ENCODE results near the gene MEX3A. TPM values are rescaled to one million over a fixed set of nuclear protein-coding genes. Genes with fewer than 3 reads are reported as not detected.

MEX3A gene
- total RNA-seq, 2 experiments from 2014 or later, result 0.09 to 0.11 TPM

DNA sequence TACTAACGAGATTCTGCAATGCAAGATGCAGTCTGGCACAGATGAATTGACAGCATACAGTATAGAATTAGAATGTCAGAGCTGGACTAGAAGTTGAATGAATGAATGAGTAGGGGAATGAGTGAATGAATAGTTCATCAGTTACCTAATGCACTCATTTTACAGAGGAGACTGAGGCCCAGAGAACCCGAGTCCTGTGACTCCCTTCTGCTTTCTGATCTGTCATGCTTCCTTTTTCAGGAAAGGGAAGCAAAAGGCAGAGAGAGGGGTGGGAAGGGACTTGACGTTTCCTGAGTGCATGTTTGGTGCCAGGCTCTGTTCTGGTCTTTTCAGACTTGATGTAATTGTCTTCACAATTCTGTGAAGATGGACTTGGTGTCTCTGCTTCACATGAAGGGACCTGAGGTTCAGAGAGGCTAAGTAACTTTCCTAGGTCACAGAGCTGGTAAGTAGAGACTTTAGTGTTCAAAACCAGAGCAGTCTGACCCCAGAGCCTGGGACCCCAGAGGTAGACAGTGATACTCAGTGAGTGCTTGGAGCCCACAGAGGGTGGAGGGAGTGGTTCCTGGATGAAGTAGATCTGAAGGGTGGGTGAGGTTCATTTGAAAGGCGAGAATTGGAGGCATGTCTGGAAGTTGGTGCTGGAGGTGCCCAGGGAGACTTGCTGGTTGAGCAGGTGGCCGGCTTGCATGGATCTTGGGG, 8.0 kb upstream of the MEX3A start:
- POLR2A ChIA-PET, result interaction anchor here (1.0 kb wide), 1 partner anchor 39 kb away, joined by 3 read pairs; no protein-coding TSS in a partner anchor
- Mint-ChIP-seq H3K9me3 (no peaks in the 10 kb centered on the region), H3K4me1 (peaks cover 1% of the 10 kb centered on the region), H3K27ac (no peak overlapping the region), H3K36me3 (no peaks in the 10 kb centered on the region), H3K4me3 (no peak overlapping the region), H3K27me3 (peaks cover 59% of the 10 kb centered on the region)
- no peak for DNase-seq
- ATAC-seq (ENCODE audit: low read depth), result peak; percentile 28

GRCh38 chr1:156089704-156090103, 7.4 kb upstream of the MEX3A start:
- no peak for ATAC-seq (ENCODE audit: low read depth)
- POLR2A ChIA-PET, result no interaction called here
- Mint-ChIP-seq H3K36me3 (no peaks in the 10 kb centered on the region), H3K27ac (no peak overlapping the region), H3K4me3 (no peak overlapping the region), H3K9me3 (no peaks in the 10 kb centered on the region), H3K4me1 (peaks cover 1% of the 10 kb centered on the region), H3K27me3 (peaks cover 60% of the 10 kb centered on the region)
- no peak for DNase-seq

DNA sequence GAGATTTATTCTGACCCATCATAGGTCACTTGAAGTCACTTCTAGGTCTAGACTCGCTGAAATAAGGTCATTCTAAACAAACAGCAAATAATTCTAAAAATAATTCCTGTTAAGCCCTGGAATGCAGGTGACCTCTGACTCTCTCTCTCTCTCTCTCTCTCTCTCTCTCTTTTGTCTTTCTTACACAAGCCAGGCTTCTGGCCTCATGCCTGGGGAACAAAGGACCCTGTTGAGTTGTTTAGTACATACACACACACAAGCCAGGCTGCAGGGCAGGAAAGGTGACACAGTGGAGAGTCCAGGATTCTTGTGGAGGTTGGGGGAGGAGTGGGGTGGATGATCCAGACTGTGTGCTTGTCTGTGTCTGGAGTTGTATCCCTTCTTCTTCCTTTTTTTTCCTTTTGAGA, 4.0 kb upstream of the MEX3A start:
- POLR2A ChIA-PET, result no interaction called here
- DNase-seq (no peak), ATAC-seq (ENCODE audit: low read depth) (no peak)
- H3K36me3 Mint-ChIP-seq, result no peaks in the 10 kb centered on the region
- no peaks in the 10 kb centered on the region for H3K9me3 Mint-ChIP-seq
- H3K27ac Mint-ChIP-seq, result no peak overlapping the region
- peaks cover 65% of the 10 kb centered on the region for H3K27me3 Mint-ChIP-seq
- no peak overlapping the region for H3K4me3 Mint-ChIP-seq
- peaks cover 5% of the 10 kb centered on the region for H3K4me1 Mint-ChIP-seq

- no peaks in the 10 kb centered on the region for H3K9me3 Mint-ChIP-seq
- DNase-seq, result no peak
- H3K27me3 Mint-ChIP-seq, result peaks cover 73% of the 10 kb centered on the region
- H3K4me3 Mint-ChIP-seq, result peak overlapping the region; percentile 58
- no peak overlapping the region for H3K27ac Mint-ChIP-seq
- no peak for ATAC-seq (ENCODE audit: low read depth)
- POLR2A ChIA-PET, result interaction anchor here (1.1 kb wide), 1 partner anchor 21 kb away, joined by 3 read pairs; no protein-coding TSS in a partner anchor
- H3K4me1 Mint-ChIP-seq, result peaks cover 4% of the 10 kb centered on the region
- no peaks in the 10 kb centered on the region for H3K36me3 Mint-ChIP-seq
These were observed 1.8 kb upstream of the MEX3A start for GRCh38 chr1:156083800-156084790.

GRCh38 chr1:156081917-156082308, 352 bp downstream of the MEX3A start:
- POLR2A ChIA-PET, result interaction anchor here (1.1 kb wide), 1 partner anchor 131 kb away, joined by 3 read pairs; the partner anchor contains the start of gene PMF1
- ATAC-seq (ENCODE audit: low read depth) (no peak), DNase-seq (no peak)
- H3K9me3 Mint-ChIP-seq, result no peaks in the 10 kb centered on the region
- H3K27ac Mint-ChIP-seq, result no peak overlapping the region
- peaks cover 4% of the 10 kb centered on the region for H3K4me1 Mint-ChIP-seq
- no peaks in the 10 kb centered on the region for H3K36me3 Mint-ChIP-seq
- H3K4me3 Mint-ChIP-seq, result peak overlapping the region; percentile 84
- H3K27me3 Mint-ChIP-seq, result peaks cover 72% of the 10 kb centered on the region

DNA sequence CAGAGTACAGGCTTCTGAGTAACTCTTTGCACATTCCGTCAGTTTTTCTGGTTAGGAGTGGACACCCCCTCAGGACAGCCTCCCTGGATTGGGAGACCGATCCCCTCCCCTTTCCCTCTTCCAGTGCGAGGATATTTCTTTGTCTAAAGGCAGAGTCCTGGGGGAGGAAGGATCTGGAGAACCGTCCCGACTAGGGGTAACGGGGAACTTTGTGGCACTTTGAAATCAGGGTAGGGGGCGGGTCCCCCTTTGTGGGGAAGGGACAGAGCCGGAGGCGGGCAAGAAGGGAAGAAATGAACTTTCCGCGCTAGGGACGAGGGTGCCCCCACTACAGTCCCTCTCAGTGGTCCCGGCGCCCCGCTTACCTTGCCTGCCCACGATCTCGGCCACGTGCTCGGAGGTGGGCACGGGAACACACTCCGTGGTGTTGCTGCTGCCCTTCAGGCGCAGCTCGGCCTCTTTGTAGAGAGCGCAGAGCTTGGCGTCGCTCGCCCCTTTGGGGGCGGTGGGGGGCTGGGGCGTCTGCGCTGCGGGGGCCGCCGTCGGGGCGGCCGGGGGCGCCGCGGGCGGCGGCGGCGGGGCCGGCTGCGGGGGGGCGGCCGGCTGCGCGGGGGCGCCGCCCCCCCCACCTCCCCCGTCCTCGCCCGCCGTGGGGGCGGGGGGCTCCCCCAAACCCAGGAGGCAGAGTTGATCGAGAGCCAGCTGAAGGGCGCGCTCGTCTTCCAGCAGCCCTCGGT, 917 bp downstream of the MEX3A start:
- peak overlapping the region; percentile 84 for H3K4me3 Mint-ChIP-seq
- H3K9me3 Mint-ChIP-seq, result no peaks in the 10 kb centered on the region
- H3K4me1 Mint-ChIP-seq, result peaks cover 4% of the 10 kb centered on the region
- DNase-seq (no peak), ATAC-seq (ENCODE audit: low read depth) (no peak)
- no peak overlapping the region for H3K27ac Mint-ChIP-seq
- H3K27me3 Mint-ChIP-seq, result peaks cover 67% of the 10 kb centered on the region
- no peaks in the 10 kb centered on the region for H3K36me3 Mint-ChIP-seq
- POLR2A ChIA-PET, result interaction anchor here (1.1 kb wide), 1 partner anchor 131 kb away, joined by 3 read pairs; the partner anchor contains the start of gene PMF1

GRCh38 chr1:156080863-156081179, 1.4 kb downstream of the MEX3A start:
- Mint-ChIP-seq H3K27me3 (peaks cover 62% of the 10 kb centered on the region), H3K27ac (no peak overlapping the region)
- POLR2A ChIA-PET, result no interaction called here

GRCh38 chr1:156080241-156080862, 1.9 kb downstream of the MEX3A start:
- no peak overlapping the region for H3K4me3 Mint-ChIP-seq

More at GRCh38 chr1:156080863-156081179, 1.4 kb downstream of the MEX3A start:
- no peaks in the 10 kb centered on the region for H3K9me3 Mint-ChIP-seq
- peak overlapping the region; percentile 47 for H3K4me3 Mint-ChIP-seq
- no peaks in the 10 kb centered on the region for H3K36me3 Mint-ChIP-seq
- H3K4me1 Mint-ChIP-seq, result peaks cover 4% of the 10 kb centered on the region
- ATAC-seq (ENCODE audit: low read depth) (no peak), DNase-seq (no peak)

GRCh38 chr1:156079762-156080161, 2.5 kb downstream of the MEX3A start:
- DNase-seq (no peak), ATAC-seq (ENCODE audit: low read depth) (no peak)
- POLR2A ChIA-PET, result no interaction called here
- Mint-ChIP-seq H3K27me3 (peaks cover 52% of the 10 kb centered on the region), H3K4me1 (peaks cover 4% of the 10 kb centered on the region), H3K36me3 (no peaks in the 10 kb centered on the region), H3K27ac (no peak overlapping the region), H3K9me3 (no peaks in the 10 kb centered on the region), H3K4me3 (no peak overlapping the region)

More at GRCh38 chr1:156080241-156080862, 1.9 kb downstream of the MEX3A start:
- Mint-ChIP-seq H3K27ac (no peak overlapping the region), H3K4me1 (peaks cover 4% of the 10 kb centered on the region), H3K9me3 (no peaks in the 10 kb centered on the region), H3K27me3 (peaks cover 58% of the 10 kb centered on the region), H3K36me3 (no peaks in the 10 kb centered on the region)
- POLR2A ChIA-PET, result no interaction called here
- DNase-seq (no peak), ATAC-seq (ENCODE audit: low read depth) (no peak)

DNA sequence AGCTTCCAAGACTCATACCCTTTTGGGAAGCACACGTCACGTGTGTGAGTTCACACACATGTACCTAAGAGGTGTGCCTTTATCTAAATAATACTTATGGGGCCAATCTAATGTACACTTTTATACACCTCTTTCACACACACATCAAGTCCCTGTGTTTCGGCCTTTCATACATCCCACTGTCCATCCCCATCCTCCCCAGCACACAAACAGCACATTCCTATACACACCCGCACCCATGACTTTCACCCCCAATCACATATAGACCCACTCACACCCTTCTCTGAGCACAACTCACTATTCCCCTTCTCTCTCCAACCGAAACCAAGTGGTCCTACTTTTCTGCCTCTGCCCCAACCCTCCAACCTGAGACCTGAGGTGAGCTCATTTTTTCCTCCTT, 3.5 kb downstream of the MEX3A start:
- peaks cover 42% of the 10 kb centered on the region for H3K27me3 Mint-ChIP-seq
- ATAC-seq (ENCODE audit: low read depth), result no peak
- no peaks in the 10 kb centered on the region for H3K9me3 Mint-ChIP-seq
- no peaks in the 10 kb centered on the region for H3K36me3 Mint-ChIP-seq
- POLR2A ChIA-PET, result no interaction called here
- peaks cover 4% of the 10 kb centered on the region for H3K4me1 Mint-ChIP-seq
- H3K27ac Mint-ChIP-seq, result no peak overlapping the region
- no peak overlapping the region for H3K4me3 Mint-ChIP-seq
- no peak for DNase-seq

- H3K27ac Mint-ChIP-seq, result no peak overlapping the region
- POLR2A ChIA-PET, result no interaction called here
- no peaks in the 10 kb centered on the region for H3K9me3 Mint-ChIP-seq
- ATAC-seq (ENCODE audit: low read depth), result no peak
- H3K36me3 Mint-ChIP-seq, result no peaks in the 10 kb centered on the region
- no peak overlapping the region for H3K4me3 Mint-ChIP-seq
- peaks cover 37% of the 10 kb centered on the region for H3K27me3 Mint-ChIP-seq
- DNase-seq, result no peak
- no peaks in the 10 kb centered on the region for H3K4me1 Mint-ChIP-seq
These were observed 4.9 kb downstream of the MEX3A start for GRCh38 chr1:156077430-156077760.

- no peak overlapping the region for H3K4me3 Mint-ChIP-seq
- no peak for DNase-seq
- H3K27ac Mint-ChIP-seq, result no peak overlapping the region
- H3K27me3 Mint-ChIP-seq, result peaks cover 36% of the 10 kb centered on the region
- ATAC-seq (ENCODE audit: low read depth), result no peak
- H3K9me3 Mint-ChIP-seq, result no peaks in the 10 kb centered on the region
- POLR2A ChIA-PET, result no interaction called here
- H3K4me1 Mint-ChIP-seq, result no peaks in the 10 kb centered on the region
- H3K36me3 Mint-ChIP-seq, result no peaks in the 10 kb centered on the region
These were observed 5.4 kb downstream of the MEX3A start for GRCh38 chr1:156076609-156077429.
